ENCODE measurements around the gene EXD1.

EXD1 gene

GRCh38 chr15:41233367-41233771 is 2.8 kb upstream of the EXD1 start:
- Histone ChIP-seq H4K20me1 (ENCODE audit: insufficient read depth, low read length) (no peaks in the 10 kb centered on the region), H3K9ac (ENCODE audit: low read depth, low read length) (no peak overlapping the region), H3K79me2 (ENCODE audit: insufficient read depth, low read length) (peaks cover 8% of the 10 kb centered on the region), H3K4me1 (ENCODE audit: insufficient read depth, low read length) (peaks cover 25% of the 10 kb centered on the region), H3K36me3 (ENCODE audit: insufficient read depth, low read length) (no peaks in the 10 kb centered on the region), H3K9me3 (ENCODE audit: insufficient read depth, low read length, severe bottlenecking) (no peaks in the 10 kb centered on the region), H3K4me3 (ENCODE audit: low read depth in 1 of 2, low read length in 2 of 2) (no peak overlapping the region), H3K27ac (ENCODE audit: low read length) (no peak overlapping the region), H3K4me2 (ENCODE audit: insufficient read depth, low read length) (0 out of 2 replicates have a peak overlapping the region, but pooled peaks have one; percentile 91), H2AFZ (ENCODE audit: low read depth, low read length) (no peak overlapping the region), H3K27me3 (ENCODE audit: insufficient read depth, low read length, poor library complexity) (no peaks in the 10 kb centered on the region)
- DNase-seq (no peak), ATAC-seq (ENCODE audit: insufficient read depth, low read depth) (no peak)
- no peak for TF ChIP-seq EZH2 (IDR thresholded peaks at IDR 0.05; ENCODE audit: borderline replicate concordance, low read depth, low read length, severe bottlenecking)

DNA sequence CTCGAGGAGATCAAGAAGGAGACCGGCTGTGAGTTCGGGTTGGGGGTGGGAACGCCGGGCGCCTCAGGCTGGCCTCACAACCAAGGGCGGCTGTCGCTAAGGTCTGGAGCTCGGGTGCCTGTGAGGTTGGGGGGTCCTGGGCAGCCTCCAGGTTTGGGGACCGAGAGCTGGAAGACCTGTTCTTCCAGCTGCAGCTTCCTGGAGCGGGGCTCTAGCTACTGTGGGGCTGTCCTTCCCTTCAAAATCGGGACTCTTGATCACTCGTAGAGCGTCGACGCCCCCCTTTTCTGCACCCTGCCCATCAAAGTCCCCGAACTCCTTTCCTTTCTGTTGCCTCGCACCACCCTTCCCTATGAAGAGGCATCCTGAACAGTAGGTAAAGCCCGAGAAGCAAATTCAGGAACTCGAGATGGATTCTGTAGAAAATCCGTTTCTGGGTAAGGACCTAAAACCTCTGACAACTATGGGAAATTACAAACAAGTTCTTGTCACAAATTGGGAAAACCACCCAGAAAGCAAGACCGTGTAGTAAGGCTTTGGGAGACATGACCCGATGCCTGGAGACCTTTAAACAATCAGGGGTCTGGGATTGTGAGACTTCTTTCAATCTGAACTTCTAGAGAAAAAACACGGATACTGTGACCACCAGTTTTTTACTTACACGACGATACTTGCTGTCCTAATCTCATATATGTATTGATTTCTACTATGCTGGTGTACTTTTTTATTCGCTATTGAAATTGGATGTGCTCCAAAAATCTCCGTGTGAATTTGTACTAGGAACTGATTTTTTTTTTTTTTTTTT is 1.1 kb upstream of the EXD1 start:
- Histone ChIP-seq H3K4me2 (ENCODE audit: insufficient read depth, low read length) (peak overlapping the region; percentile 91), H3K27ac (ENCODE audit: low read length) (peak overlapping the region; percentile 80), H3K27me3 (ENCODE audit: insufficient read depth, low read length, poor library complexity) (no peaks in the 10 kb centered on the region), H3K4me1 (ENCODE audit: insufficient read depth, low read length) (peaks cover 25% of the 10 kb centered on the region), H2AFZ (ENCODE audit: low read depth, low read length) (peak overlapping the region; percentile 98), H3K36me3 (ENCODE audit: insufficient read depth, low read length) (no peaks in the 10 kb centered on the region), H3K9me3 (ENCODE audit: insufficient read depth, low read length, severe bottlenecking) (no peaks in the 10 kb centered on the region), H3K4me3 (ENCODE audit: low read depth in 1 of 2, low read length in 2 of 2) (peak overlapping the region; percentile 67 to 98), H4K20me1 (ENCODE audit: insufficient read depth, low read length) (no peaks in the 10 kb centered on the region), H3K9ac (ENCODE audit: low read depth, low read length) (peak overlapping the region; percentile 69), H3K79me2 (ENCODE audit: insufficient read depth, low read length) (peaks cover 8% of the 10 kb centered on the region)
- TF ChIP-seq, protein P1, sequence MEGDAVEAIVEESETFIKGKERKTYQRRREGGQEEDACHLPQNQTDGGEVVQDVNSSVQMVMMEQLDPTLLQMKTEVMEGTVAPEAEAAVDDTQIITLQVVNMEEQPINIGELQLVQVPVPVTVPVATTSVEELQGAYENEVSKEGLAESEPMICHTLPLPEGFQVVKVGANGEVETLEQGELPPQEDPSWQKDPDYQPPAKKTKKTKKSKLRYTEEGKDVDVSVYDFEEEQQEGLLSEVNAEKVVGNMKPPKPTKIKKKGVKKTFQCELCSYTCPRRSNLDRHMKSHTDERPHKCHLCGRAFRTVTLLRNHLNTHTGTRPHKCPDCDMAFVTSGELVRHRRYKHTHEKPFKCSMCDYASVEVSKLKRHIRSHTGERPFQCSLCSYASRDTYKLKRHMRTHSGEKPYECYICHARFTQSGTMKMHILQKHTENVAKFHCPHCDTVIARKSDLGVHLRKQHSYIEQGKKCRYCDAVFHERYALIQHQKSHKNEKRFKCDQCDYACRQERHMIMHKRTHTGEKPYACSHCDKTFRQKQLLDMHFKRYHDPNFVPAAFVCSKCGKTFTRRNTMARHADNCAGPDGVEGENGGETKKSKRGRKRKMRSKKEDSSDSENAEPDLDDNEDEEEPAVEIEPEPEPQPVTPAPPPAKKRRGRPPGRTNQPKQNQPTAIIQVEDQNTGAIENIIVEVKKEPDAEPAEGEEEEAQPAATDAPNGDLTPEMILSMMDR (IDR thresholded peaks at IDR 0.05; ENCODE audit: borderline replicate concordance, extremely low read depth, low read length, poor library complexity, severe bottlenecking) = no peak
- no peak for TF ChIP-seq EZH2 (IDR thresholded peaks at IDR 0.05; ENCODE audit: borderline replicate concordance, low read depth, low read length, severe bottlenecking)
- no peak for DNase-seq
- ATAC-seq (ENCODE audit: insufficient read depth, low read depth) = peak; percentile 75

- Histone ChIP-seq H4K20me1 (ENCODE audit: insufficient read depth, low read length) (no peaks in the 10 kb centered on the region), H3K9ac (ENCODE audit: low read depth, low read length) (no peak overlapping the region), H3K27me3 (ENCODE audit: insufficient read depth, low read length, poor library complexity) (no peaks in the 10 kb centered on the region), H3K79me2 (ENCODE audit: insufficient read depth, low read length) (peaks cover 8% of the 10 kb centered on the region), H3K27ac (ENCODE audit: low read length) (no peak overlapping the region), H3K4me3 (ENCODE audit: low read depth in 1 of 2, low read length in 2 of 2) (no peak overlapping the region), H3K4me1 (ENCODE audit: insufficient read depth, low read length) (peaks cover 25% of the 10 kb centered on the region), H3K9me3 (ENCODE audit: insufficient read depth, low read length, severe bottlenecking) (no peaks in the 10 kb centered on the region), H2AFZ (ENCODE audit: low read depth, low read length) (no peak overlapping the region), H3K4me2 (ENCODE audit: insufficient read depth, low read length) (peak overlapping the region; percentile 91; the same call in 1 of the 2 replicates), H3K36me3 (ENCODE audit: insufficient read depth, low read length) (no peaks in the 10 kb centered on the region)
- no peak for TF ChIP-seq EZH2 (IDR thresholded peaks at IDR 0.05; ENCODE audit: borderline replicate concordance, low read depth, low read length, severe bottlenecking)
- TF ChIP-seq, protein P1 (IDR thresholded peaks at IDR 0.05; ENCODE audit: borderline replicate concordance, extremely low read depth, low read length, poor library complexity, severe bottlenecking) = no peak
- DNase-seq = no peak
- ATAC-seq (ENCODE audit: insufficient read depth, low read depth) = no peak
Observed at GRCh38 chr15:41230345-41230649, 260 bp downstream of the EXD1 start.

GRCh38 chr15:41219381-41219780 is 11.2 kb downstream of the EXD1 start:
- H4K20me1 ChIP-seq (ENCODE audit: insufficient read depth, low read length) = no peaks in the 10 kb centered on the region
- no peaks in the 10 kb centered on the region for H3K9me3 ChIP-seq (ENCODE audit: insufficient read depth, low read length, severe bottlenecking)
- no peak overlapping the region for H3K4me2 ChIP-seq (ENCODE audit: insufficient read depth, low read length)
- H3K4me1 ChIP-seq (ENCODE audit: insufficient read depth, low read length) = no peaks in the 10 kb centered on the region
- no peaks in the 10 kb centered on the region for H3K36me3 ChIP-seq (ENCODE audit: insufficient read depth, low read length)
- DNase-seq (no peak), ATAC-seq (ENCODE audit: insufficient read depth, low read depth) (no peak)
- no peak overlapping the region for H3K27ac ChIP-seq (ENCODE audit: low read length)
- H2AFZ ChIP-seq (ENCODE audit: low read depth, low read length) = no peak overlapping the region
- TF ChIP-seq EZH2 (IDR thresholded peaks at IDR 0.05; ENCODE audit: borderline replicate concordance, low read depth, low read length, severe bottlenecking) = no peak
- TF ChIP-seq, protein P1 (IDR thresholded peaks at IDR 0.05; ENCODE audit: borderline replicate concordance, extremely low read depth, low read length, poor library complexity, severe bottlenecking) = no peak
- peaks cover 5% of the 10 kb centered on the region for H3K27me3 ChIP-seq (ENCODE audit: insufficient read depth, low read length, poor library complexity)
- no peak overlapping the region for H3K9ac ChIP-seq (ENCODE audit: low read depth, low read length)
- no peaks in the 10 kb centered on the region for H3K79me2 ChIP-seq (ENCODE audit: insufficient read depth, low read length)
- no peak overlapping the region for H3K4me3 ChIP-seq (ENCODE audit: low read depth in 1 of 2, low read length in 2 of 2)

Data from DND-41 (cell line).